Right lobe of liver (tissue), 6 donors: ENCODE results near the gene DOLK. TPM values are rescaled to one million over a fixed set of nuclear protein-coding genes. Genes with fewer than 3 reads are reported as not detected.
A peak's percentile ranks its signal among the peaks of the same experiment; 100 is the strongest.

Source experiments
- ATAC-seq, 4 donors: fragments of 200-7000 bp; cut with Tn5 transposase; one replicate each; pipeline ENCODE4 v1.9.1; 2020; ENCODE audit warnings: mild to moderate bottlenecking in 4 of 4, moderate library complexity in 4 of 4
- DNase-seq, 3 donors: peaks; one replicate each; pipeline ENCODE4 v3.0.0-alpha.2; 2020
- H3K27ac ChIP-seq, 3 donors: fragments of 200-600 bp; one replicate each; pipeline ENCODE4 v1.8.0; 2022
- H3K27me3 ChIP-seq, 2 donors: fragments of 200-600 bp; one replicate each; pipeline ENCODE4 v1.8.0; 2022
- H3K36me3 ChIP-seq, 4 donors: fragments of 200-600 bp; sonication (generic) in 1 of 4; one replicate each; pipeline versions ENCODE4 v1.5.1 to v1.8.0; 2017 to 2022; ENCODE audit warnings: control low read depth in 1 of 4
- H3K4me1 ChIP-seq, 4 donors: fragments of 200-600 bp; sonication (generic) in 1 of 4; one replicate each; pipeline versions ENCODE4 v1.5.1 to v1.8.0; 2017 to 2022; ENCODE audit warnings: control low read depth in 1 of 4
- H3K4me3 ChIP-seq, 3 donors: fragments of 200-600 bp; one replicate each; pipeline ENCODE4 v1.8.0; 2022
- H3K9me3 ChIP-seq, 4 donors: fragments of 200-600 bp; sonication (generic) in 1 of 4; one replicate each; pipeline versions ENCODE4 v1.5.1 to v1.8.0; 2017 to 2022; ENCODE audit warnings: control low read depth in 1 of 4
- CTCF ChIP-seq, 4 donors: fragments of 200-600 bp in 3 of 4; fragments of 450-650 bp in 1 of 4; IDR thresholded peaks; one replicate each; pipeline versions ENCODE4 v1.5.1 to v1.8.0; 2016 to 2022; ENCODE audit warnings: antibody characterized with exemption in 4 of 4, mild to moderate bottlenecking in 2 of 4
- POLR2A ChIP-seq: fragments of 450-650 bp; IDR thresholded peaks from one replicate; pipeline ENCODE4 v1.6.1; 2017; ENCODE audit warnings: antibody characterized with exemption, mild to moderate bottlenecking
- WGBS: methylation state at CpG from one replicate; pipeline ENCODE4 v1.1.6; 2018; ENCODE audit warnings: low coverage, low lambda C conversion rate; ENCODE audit not compliant: insufficient coverage; ENCODE audit errors: missing lambda C conversion rate; 5-methylcytosine and 5-hydroxymethylcytosine counted together
- intact Hi-C, 2 donors: fragments of 100-400 bp; cut with DNase I; formaldehyde crosslinking; loops; one replicate each; pipeline versions ENCODE4 v1.11.2 to v1.14.1; 2022
- long read RNA-seq: library from polyadenylated mRNA; unstranded; transcript quantifications from one replicate; pipeline ENCODE4 v2.0.0, GENCODE V29; 2019
- total RNA-seq, 6 experiments: library from RNA; depleted of rRNA in 2 of 6; stranded (reverse); fragments of >200 nt in 2 of 6; fragmentation: NEBNext Ultra II Directional in 3 of 6; extraction: Animal tissue kit (Norgen Biotek cat#: 25700) in 3 of 6; gene quantifications; one replicate each; pipeline versions ENCODE4 v1.1.0 to v1.2.4, GENCODE V29; 2016 to 2023
- donor health status: DM: no; HTN: yes; CAD: no.
- donor health status: DM: no; HTN: no; CAD: no.
- donor health status: DM: no; HTN: no; CAD: no.
- donor health status: DM: no; HTN: yes; CAD: no.
- donor health status: DM: no; HTN: yes; CAD: no.

The DOLK gene
- 10 to 100 TPM in 2 of 6 experiments, 1 to 10 TPM in 4; 6.6 to 17.3 (median 8.4) TPM for total RNA-seq
- long read RNA-seq, partial matches to known transcripts: 0 of 4 reads
- long read RNA-seq, other reads (novel, unspliced or antisense): 0 of 4 reads

DNA sequence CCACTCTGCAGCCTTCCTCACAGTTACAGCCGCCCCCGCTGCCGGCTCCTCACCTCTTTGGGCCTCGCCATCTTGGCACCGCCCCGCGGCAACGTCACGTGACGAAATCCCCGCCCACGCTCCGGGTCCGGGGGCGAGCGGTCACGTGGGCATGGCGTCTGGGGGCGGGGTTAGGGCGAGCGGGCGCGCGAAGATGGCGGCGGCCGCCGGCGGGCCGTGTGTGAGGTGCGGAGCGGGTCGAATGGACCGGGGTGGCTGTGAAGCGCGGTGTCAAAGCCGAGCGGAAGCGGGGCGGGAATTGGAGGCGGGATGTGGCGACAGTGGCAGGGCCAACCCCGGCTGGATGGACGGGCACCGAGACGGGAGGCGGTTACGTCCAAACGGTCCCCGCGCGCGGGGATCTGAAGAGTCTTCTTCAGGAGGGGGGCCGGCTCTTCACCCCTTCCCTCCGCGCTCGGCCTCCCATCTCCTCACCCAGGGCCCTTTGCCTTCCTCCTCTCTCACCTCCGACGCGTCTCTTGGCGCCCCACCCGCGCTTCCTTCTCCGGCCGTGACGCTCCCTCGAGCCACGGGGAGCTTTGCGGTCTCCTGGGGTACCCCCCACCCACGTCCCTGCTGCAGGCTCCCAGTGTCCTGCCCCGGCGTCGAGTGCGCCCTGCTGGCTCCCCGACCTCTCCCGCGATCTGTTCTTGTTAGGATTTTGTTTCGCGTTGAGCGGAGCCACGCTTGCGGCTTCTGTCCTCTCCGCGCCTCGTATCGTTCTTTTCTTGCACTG is at the start of gene DOLK, which contains the start of gene NUP188:
Gene DOLK, minus strand, starts transcription at position 77 of the 775 bp plus-strand sequence. CDS start 300 bp downstream, outside the sequence.
Gene NUP188, plus strand, starts transcription at position 173 of the 775 bp plus-strand sequence. Its CDS starts 21 bp downstream, at position 194.
- Histone ChIP-seq H3K4me3 (peak within 1 kb of the TSS; percentile 86 to 96 (median 95)), H3K27me3 (no peaks in the 10 kb centered on the region), H3K36me3 (peaks cover 0 to 11% (median 0%) of the 10 kb centered on the region in 4 donors), H3K9me3 (no peaks in the 10 kb centered on the region), H3K27ac (peak within 1 kb of the TSS; percentile 71 to 93 (median 76)), H3K4me1 (peaks cover 0 to 23% (median 6%) of the 10 kb centered on the region in 4 donors)
- DNase-seq (peak; percentile 98), ATAC-seq (peak; percentile 88 to 93 (median 90))
- TF ChIP-seq CTCF (IDR thresholded peaks at IDR 0.05) (no peak), POLR2A (peak; percentile 82)
- intact Hi-C loops: no loop called here
- WGBS: 1% methylated on average over 14 of the region's 86 CpGs

GRCh38 chr9:128995791-128996190 is 48.4 kb upstream of the DOLK start:
- Histone ChIP-seq H3K4me1 (no peaks in the 10 kb centered on the region), H3K27me3 (no peaks in the 10 kb centered on the region), H3K36me3 (peaks cover 0 to 79% (median 41%) of the 10 kb centered on the region in 4 donors), H3K9me3 (no peaks in the 10 kb centered on the region), H3K4me3 (no peak overlapping the region), H3K27ac (no peak overlapping the region)
- no peak for TF ChIP-seq POLR2A
- ATAC-seq: no peak
- 84% methylated on average over 3 of the region's 5 CpGs for WGBS
- intact Hi-C loops: no loop called here
- no peak for DNase-seq

DNA sequence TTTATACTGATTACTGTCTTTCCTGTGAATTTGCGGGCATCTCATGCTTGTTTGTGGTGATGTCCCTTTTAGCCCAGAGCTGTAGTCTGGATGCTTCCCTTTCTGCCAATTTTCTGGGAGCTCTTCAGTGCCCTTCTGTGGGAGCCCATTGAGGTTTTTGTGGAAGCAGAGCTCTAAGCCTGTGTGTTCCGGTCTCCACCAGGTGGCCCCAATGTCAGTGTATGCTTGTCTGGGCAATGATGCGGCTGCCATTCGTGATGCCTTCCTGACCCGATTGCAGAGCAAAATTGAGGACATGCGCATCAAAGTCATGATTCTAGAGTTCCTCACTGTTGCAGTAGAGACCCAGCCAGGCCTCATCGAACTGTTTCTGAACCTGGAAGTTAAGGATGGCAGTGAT is 45.6 kb upstream of the DOLK start:
- no peak overlapping the region for H3K27ac ChIP-seq
- H3K9me3 ChIP-seq: no peaks in the 10 kb centered on the region
- TF ChIP-seq POLR2A (no peak), CTCF (IDR thresholded peaks at IDR 0.05) (peak in 2 of 4 donors; percentile 15 to 19)
- no peaks in the 10 kb centered on the region for H3K4me1 ChIP-seq
- intact Hi-C loops: no loop called here
- no peak for DNase-seq
- H3K4me3 ChIP-seq: no peak overlapping the region
- no peaks in the 10 kb centered on the region for H3K27me3 ChIP-seq
- ATAC-seq: peak; percentile 24 to 54 (median 44)
- peaks cover 0 to 75% (median 38%) of the 10 kb centered on the region in 4 donors for H3K36me3 ChIP-seq
- WGBS: 78% methylated on average over 7 of the region's 7 CpGs

GRCh38 chr9:128987805-128988204 is 40.4 kb upstream of the DOLK start:
- Histone ChIP-seq H3K36me3 (peaks cover 0 to 76% (median 29%) of the 10 kb centered on the region in 4 donors), H3K9me3 (no peaks in the 10 kb centered on the region), H3K27me3 (no peaks in the 10 kb centered on the region), H3K4me1 (no peaks in the 10 kb centered on the region), H3K27ac (no peak overlapping the region), H3K4me3 (no peak overlapping the region)
- ATAC-seq (peak in 1 of 4 donors; percentile 53), DNase-seq (no peak)
- TF ChIP-seq CTCF (IDR thresholded peaks at IDR 0.05) (no peak), POLR2A (no peak)
- intact Hi-C loops: no loop called here
- WGBS: 96% methylated on average over 4 of the region's 5 CpGs

GRCh38 chr9:128986671-128987070 is 39.3 kb upstream of the DOLK start:
- Histone ChIP-seq H3K27me3 (no peaks in the 10 kb centered on the region), H3K4me1 (no peaks in the 10 kb centered on the region), H3K4me3 (no peak overlapping the region), H3K36me3 (peaks cover 0 to 79% (median 36%) of the 10 kb centered on the region in 4 donors), H3K9me3 (no peaks in the 10 kb centered on the region), H3K27ac (no peak overlapping the region)
- intact Hi-C loops: no loop called here
- no peak for DNase-seq
- WGBS: 94% methylated on average over 5 of the region's 5 CpGs
- TF ChIP-seq CTCF (IDR thresholded peaks at IDR 0.05) (no peak), POLR2A (no peak)
- ATAC-seq: no peak
